ENCODE measurements around the gene RASGRF1.

The RASGRF1 gene

DNA sequence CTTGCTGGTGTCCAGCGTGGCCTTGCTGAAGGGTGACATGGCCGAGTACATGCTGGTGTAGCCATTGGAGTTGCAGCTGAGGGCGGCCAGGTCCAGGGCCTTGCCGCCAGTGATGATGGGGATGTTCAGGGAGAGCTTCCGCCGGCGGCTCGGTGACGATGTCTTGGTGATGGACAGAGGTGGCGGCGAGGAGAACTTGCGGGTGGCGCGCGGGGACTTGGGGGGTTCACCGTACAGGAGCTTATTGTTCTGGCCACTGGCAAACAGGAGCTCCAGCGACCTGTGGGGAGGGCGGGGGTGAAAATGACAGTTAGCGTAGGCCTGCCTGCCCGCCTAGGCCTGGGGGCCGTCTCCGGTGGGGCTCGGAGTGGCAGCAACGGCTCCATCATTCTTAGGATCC lies 86.7 kb downstream of the RASGRF1 start:
- Histone ChIP-seq H3K79me2 (ENCODE audit: low read length) (peaks cover 11% of the 10 kb centered on the region; the same call in 1 of the 2 replicates), H3K4me1 (ENCODE audit: low read length) (peaks cover 51% of the 10 kb centered on the region), H4K20me1 (ENCODE audit: insufficient read depth, low read length) (no peaks in the 10 kb centered on the region), H3K9ac (ENCODE audit: low read length) (peak overlapping the region; percentile 55; the same call in 1 of the 2 replicates), H3K4me3 (ENCODE audit: low read length) (peak overlapping the region; percentile 61), H2AFZ (ENCODE audit: low read depth, low read length) (no peak overlapping the region), H3K27me3 (ENCODE audit: low read depth, low read length) (no peaks in the 10 kb centered on the region), H3K4me2 (ENCODE audit: low read length) (peak overlapping the region; percentile 93), H3K27ac (ENCODE audit: low read length) (peak overlapping the region; percentile 89), H3K36me3 (replicated peaks; ENCODE audit: low read depth, low read length) (peaks cover 31% of the 10 kb centered on the region), H3K9me3 (ENCODE audit: insufficient read depth, low read length) (no peaks in the 10 kb centered on the region)
- TF ChIP-seq, protein P1, sequence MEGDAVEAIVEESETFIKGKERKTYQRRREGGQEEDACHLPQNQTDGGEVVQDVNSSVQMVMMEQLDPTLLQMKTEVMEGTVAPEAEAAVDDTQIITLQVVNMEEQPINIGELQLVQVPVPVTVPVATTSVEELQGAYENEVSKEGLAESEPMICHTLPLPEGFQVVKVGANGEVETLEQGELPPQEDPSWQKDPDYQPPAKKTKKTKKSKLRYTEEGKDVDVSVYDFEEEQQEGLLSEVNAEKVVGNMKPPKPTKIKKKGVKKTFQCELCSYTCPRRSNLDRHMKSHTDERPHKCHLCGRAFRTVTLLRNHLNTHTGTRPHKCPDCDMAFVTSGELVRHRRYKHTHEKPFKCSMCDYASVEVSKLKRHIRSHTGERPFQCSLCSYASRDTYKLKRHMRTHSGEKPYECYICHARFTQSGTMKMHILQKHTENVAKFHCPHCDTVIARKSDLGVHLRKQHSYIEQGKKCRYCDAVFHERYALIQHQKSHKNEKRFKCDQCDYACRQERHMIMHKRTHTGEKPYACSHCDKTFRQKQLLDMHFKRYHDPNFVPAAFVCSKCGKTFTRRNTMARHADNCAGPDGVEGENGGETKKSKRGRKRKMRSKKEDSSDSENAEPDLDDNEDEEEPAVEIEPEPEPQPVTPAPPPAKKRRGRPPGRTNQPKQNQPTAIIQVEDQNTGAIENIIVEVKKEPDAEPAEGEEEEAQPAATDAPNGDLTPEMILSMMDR (IDR thresholded peaks at IDR 0.05; ENCODE audit: low read depth, low read length): no peak
- no peak for TF ChIP-seq EZH2phosphoT487 (IDR thresholded peaks at IDR 0.05; ENCODE audit: low read depth)

DNA sequence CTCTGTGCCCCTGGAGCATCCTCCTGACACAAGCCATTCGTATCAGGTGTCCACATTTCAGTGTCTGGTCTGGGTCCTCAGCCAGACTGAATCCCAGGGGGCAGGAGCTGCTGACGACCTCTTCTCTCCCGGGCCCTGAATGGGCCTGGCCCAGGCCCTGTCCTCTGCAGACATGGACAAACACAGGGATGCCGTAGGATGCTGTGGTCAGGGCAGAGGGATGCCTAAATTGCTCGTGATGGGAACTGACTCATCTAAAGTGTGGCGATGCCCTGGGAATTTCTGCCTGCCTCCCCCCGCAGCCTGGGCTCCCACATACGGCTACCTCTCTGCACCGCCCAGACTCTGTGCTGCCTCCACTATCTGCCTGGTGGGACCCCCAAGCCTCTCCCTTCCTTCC lies 87.3 kb downstream of the RASGRF1 start:
- TF ChIP-seq, protein P1 (IDR thresholded peaks at IDR 0.05; ENCODE audit: low read depth, low read length): no peak
- TF ChIP-seq EZH2phosphoT487 (IDR thresholded peaks at IDR 0.05; ENCODE audit: low read depth): no peak
- Histone ChIP-seq H3K4me2 (ENCODE audit: low read length) (peak overlapping the region; percentile 93; the same call in 1 of the 2 replicates), H3K27ac (ENCODE audit: low read length) (no peak overlapping the region), H4K20me1 (ENCODE audit: insufficient read depth, low read length) (no peaks in the 10 kb centered on the region), H3K4me1 (ENCODE audit: low read length) (peaks cover 50% of the 10 kb centered on the region), H3K9ac (ENCODE audit: low read length) (no peak overlapping the region), H3K36me3 (replicated peaks; ENCODE audit: low read depth, low read length) (peaks cover 34% of the 10 kb centered on the region), H3K4me3 (ENCODE audit: low read length) (no peak overlapping the region), H3K79me2 (ENCODE audit: low read length) (peaks cover 11% of the 10 kb centered on the region; the same call in 1 of the 2 replicates), H3K9me3 (ENCODE audit: insufficient read depth, low read length) (no peaks in the 10 kb centered on the region), H2AFZ (ENCODE audit: low read depth, low read length) (no peak overlapping the region), H3K27me3 (ENCODE audit: low read depth, low read length) (no peaks in the 10 kb centered on the region)

- TF ChIP-seq, protein P1 (IDR thresholded peaks at IDR 0.05; ENCODE audit: low read depth, low read length): peak; percentile 16; the same call in 1 of the 2 replicates
- TF ChIP-seq EZH2phosphoT487 (IDR thresholded peaks at IDR 0.05; ENCODE audit: low read depth): no peak
- Histone ChIP-seq H4K20me1 (ENCODE audit: insufficient read depth, low read length) (no peaks in the 10 kb centered on the region), H3K36me3 (replicated peaks; ENCODE audit: low read depth, low read length) (peaks cover 34% of the 10 kb centered on the region), H3K9ac (ENCODE audit: low read length) (no peak overlapping the region), H3K27ac (ENCODE audit: low read length) (no peak overlapping the region), H3K79me2 (ENCODE audit: low read length) (peaks cover 11% of the 10 kb centered on the region; the same call in 1 of the 2 replicates), H2AFZ (ENCODE audit: low read depth, low read length) (no peak overlapping the region), H3K9me3 (ENCODE audit: insufficient read depth, low read length) (no peaks in the 10 kb centered on the region), H3K4me3 (ENCODE audit: low read length) (no peak overlapping the region), H3K27me3 (ENCODE audit: low read depth, low read length) (no peaks in the 10 kb centered on the region), H3K4me2 (ENCODE audit: low read length) (no peak overlapping the region), H3K4me1 (ENCODE audit: low read length) (peaks cover 50% of the 10 kb centered on the region)
These were observed 88.0 kb downstream of the RASGRF1 start for GRCh38 chr15:79002581-79002980.

DNA sequence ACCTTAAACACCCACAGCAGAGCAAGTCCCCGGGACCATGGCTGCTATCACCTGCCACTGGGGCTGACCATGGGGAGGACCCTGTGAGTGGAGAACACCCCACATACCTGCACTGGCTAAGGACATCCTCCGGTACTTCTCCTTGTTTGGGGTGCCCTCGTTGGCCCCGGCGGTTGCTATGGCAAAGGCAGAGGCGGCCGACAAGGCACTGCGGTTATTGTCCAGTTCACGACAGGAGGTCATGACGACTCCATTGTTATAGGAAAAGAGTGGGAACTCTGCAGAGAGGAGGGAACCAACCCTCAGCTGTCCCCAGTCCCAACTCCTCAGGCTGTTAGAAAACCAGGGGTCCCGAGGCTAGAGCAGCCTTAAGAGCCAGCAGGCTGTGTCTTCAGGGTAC lies 90.9 kb downstream of the RASGRF1 start:
- H4K20me1 ChIP-seq (ENCODE audit: insufficient read depth, low read length): no peaks in the 10 kb centered on the region

More for the DNA sequence above, 90.9 kb downstream of the RASGRF1 start:
- Histone ChIP-seq H3K27ac (ENCODE audit: low read length) (no peak overlapping the region), H2AFZ (ENCODE audit: low read depth, low read length) (no peak overlapping the region), H3K4me2 (ENCODE audit: low read length) (no peak overlapping the region), H3K36me3 (replicated peaks; ENCODE audit: low read depth, low read length) (peaks cover 23% of the 10 kb centered on the region), H3K27me3 (ENCODE audit: low read depth, low read length) (no peaks in the 10 kb centered on the region), H3K79me2 (ENCODE audit: low read length) (peaks cover 6% of the 10 kb centered on the region; the same call in 1 of the 2 replicates), H3K4me3 (ENCODE audit: low read length) (no peak overlapping the region), H3K9me3 (ENCODE audit: insufficient read depth, low read length) (no peaks in the 10 kb centered on the region), H3K9ac (ENCODE audit: low read length) (no peak overlapping the region), H3K4me1 (ENCODE audit: low read length) (peaks cover 20% of the 10 kb centered on the region)
- TF ChIP-seq, protein P1 (IDR thresholded peaks at IDR 0.05; ENCODE audit: low read depth, low read length): no peak
- no peak for TF ChIP-seq EZH2phosphoT487 (IDR thresholded peaks at IDR 0.05; ENCODE audit: low read depth)

Data from OCI-LY3 (cell line).